HepG2 (cell line): ENCODE measurements around the gene CFAP119. TPM values are rescaled to one million over a fixed set of nuclear protein-coding genes. Genes with fewer than 3 reads are reported as not detected.

Experiments
- CREBL2 ChIP-seq: sonication (generic); formaldehyde crosslinking; IDR thresholded peaks from 2 replicates; pipeline ENCODE4 v1.8.1; 2023; ENCODE audit warnings: missing genetic modification reagents, mild to moderate bottlenecking, borderline replicate concordance
- FOXA1 ChIP-seq, 2 experiments: fragments of 450-650 bp in 1 of 2; sonication (generic) in 1 of 2; formaldehyde crosslinking in 1 of 2; IDR thresholded peaks; 2 replicates each; pipeline versions ENCODE4 v1.4.0 to v1.6.1; 2016 to 2020; ENCODE audit warnings: missing genetic modification reagents in 1 of 2
- GATA4 ChIP-seq: sonication (generic); IDR thresholded peaks from 2 replicates; pipeline ENCODE4 v1.6.1; 2016; ENCODE audit warnings: antibody characterized with exemption, low read depth, borderline replicate concordance
- KLF16 ChIP-seq, 2 experiments: sonication (generic) in 1 of 2; formaldehyde crosslinking in 1 of 2; IDR thresholded peaks; 2 replicates each; pipeline versions ENCODE4 v1.6.1 to v1.8.0; 2016 to 2023; ENCODE audit warnings: missing genetic modification reagents in 2 of 2, missing compliant biosample characterization in 1 of 2
- KMT2B ChIP-seq: IDR thresholded peaks from 2 replicates; pipeline ENCODE4 v1.6.1; 2016; ENCODE audit warnings: missing genetic modification reagents, missing compliant biosample characterization
- MXD4 ChIP-seq: IDR thresholded peaks from 2 replicates; pipeline ENCODE4 v1.6.1; 2016; ENCODE audit warnings: mild to moderate bottlenecking, missing biosample characterization, missing genetic modification reagents
- NRL ChIP-seq: sonication (generic); formaldehyde crosslinking; IDR thresholded peaks from 2 replicates; pipeline ENCODE4 v1.5.0; 2020; ENCODE audit warnings: missing genetic modification reagents, mild to moderate bottlenecking, moderate library complexity, borderline replicate concordance
- POGK ChIP-seq: sonication (generic); formaldehyde crosslinking; conservative IDR thresholded peaks from 2 replicates; pipeline ENCODE4 v1.8.0; 2022; ENCODE audit warnings: mild to moderate bottlenecking, moderate library complexity, missing genetic modification reagents
- PRDM15 ChIP-seq: sonication (generic); formaldehyde crosslinking; IDR thresholded peaks from 2 replicates; pipeline ENCODE4 v1.4.0; 2020; ENCODE audit warnings: missing genetic modification reagents
- RAD51 ChIP-seq: fragments of 450-650 bp; IDR thresholded peaks from 2 replicates; pipeline ENCODE4 v1.6.1; 2016; ENCODE audit warnings: borderline replicate concordance
- REL ChIP-seq: sonication (generic); formaldehyde crosslinking; conservative IDR thresholded peaks from 2 replicates; pipeline ENCODE4 v1.8.0; 2022; ENCODE audit warnings: mild to moderate bottlenecking, missing genetic modification reagents, moderate library complexity
- SP2 ChIP-seq: sonication (generic); formaldehyde crosslinking; IDR thresholded peaks from 2 replicates; pipeline ENCODE4 v1.5.1; 2020; ENCODE audit warnings: mild to moderate bottlenecking, missing genetic modification reagents
- THYN1 ChIP-seq: sonication (generic); formaldehyde crosslinking; IDR thresholded peaks from 2 replicates; pipeline ENCODE4 v1.8.1; 2023; ENCODE audit warnings: low read depth, mild to moderate bottlenecking, moderate library complexity, missing genetic modification reagents, borderline replicate concordance
- ZNF431 ChIP-seq: sonication (generic); formaldehyde crosslinking; IDR thresholded peaks from 2 replicates; pipeline ENCODE4 v1.9.0; 2022; ENCODE audit warnings: missing genetic modification reagents, low read depth, mild to moderate bottlenecking, borderline replicate concordance
- ZNF678 ChIP-seq: sonication (generic); formaldehyde crosslinking; IDR thresholded peaks from 2 replicates; pipeline ENCODE4 v1.4.0; 2020; ENCODE audit warnings: mild to moderate bottlenecking, missing genetic modification reagents
- polyA plus RNA-seq, 8 experiments: library from polyadenylated mRNA; depleted of rRNA in 3 of 8; stranded (reverse) in 7 of 8; unstranded in 1 of 8; fragments of >200 nt; fragmentation: Illumina TruSeq in 4 of 8; extraction: Trizol in 4 of 8; gene quantifications; 2 replicates each; pipeline versions ENCODE4 v1.2.1 to v1.2.3, GENCODE V29; 2011 to 2016; ENCODE audit warnings: low read depth in 4 of 8, missing spikeins in 1 of 8, mixed read lengths in 1 of 8; ENCODE audit not compliant: insufficient read depth in 1 of 8
- total RNA-seq, 5 experiments: library from RNA; depleted of rRNA; stranded (reverse); fragments of >200 nt; fragmentation: Illumina TruSeq; extraction: Trizol; gene quantifications; 2 replicates each; pipeline ENCODE4 v1.2.3, GENCODE V29; 2016; ENCODE audit warnings: low read depth in 1 of 5
- TF ChIP-seq, protein P1 (sequence below): sonication (generic); formaldehyde crosslinking; IDR thresholded peaks from 2 replicates; pipeline ENCODE4 v1.4.0; 2020; ENCODE audit warnings: missing genetic modification reagents, borderline replicate concordance

Gene CFAP119
- total and polyA plus RNA-seq, 2 of the 13 experiments (the other 11 are each of a cell fraction or from before 2014, with no cell fraction given), result 6.4 TPM

GRCh38 chr16:30761928-30762902, at the start of gene CFAP119, which contains the start of gene RNF40 (continued):
- TF ChIP-seq KMT2B (CRISPR knock-in tag) (no peak; the same call in none of the 2 replicates), MXD4 (CRISPR knock-in tag) (peak; percentile 83), RAD51 (no peak), REL (CRISPR knock-in tag) (0 out of 2 replicates have a peak, but pooled peaks have one; percentile 69), ZNF678 (CRISPR knock-in tag) (no peak), CREBL2 (no peak), KLF16 (CRISPR knock-in tag; IDR thresholded peaks at IDR 0.05) (peak in 1 of 2 experiments; percentile 79; a peak in 2 of 4 replicates), SP2 (CRISPR knock-in tag) (peak; percentile 74), FOXA1 (IDR thresholded peaks at IDR 0.05) (no peak), FOXA1 (CRISPR knock-in tag; IDR thresholded peaks at IDR 0.05) (0 out of 2 replicates have a peak, but pooled peaks have one; percentile 13), NRL (CRISPR knock-in tag) (0 out of 2 replicates have a peak, but pooled peaks have one; percentile 72), PRDM15 (CRISPR knock-in tag) (peak; percentile 50; the same call in 1 of the 2 replicates), THYN1 (CRISPR knock-in tag) (peak; percentile 99), POGK (peak; percentile 72; the same call in 1 of the 2 replicates), ZNF431 (no peak), GATA4 (no peak)
- TF ChIP-seq, protein P1, sequence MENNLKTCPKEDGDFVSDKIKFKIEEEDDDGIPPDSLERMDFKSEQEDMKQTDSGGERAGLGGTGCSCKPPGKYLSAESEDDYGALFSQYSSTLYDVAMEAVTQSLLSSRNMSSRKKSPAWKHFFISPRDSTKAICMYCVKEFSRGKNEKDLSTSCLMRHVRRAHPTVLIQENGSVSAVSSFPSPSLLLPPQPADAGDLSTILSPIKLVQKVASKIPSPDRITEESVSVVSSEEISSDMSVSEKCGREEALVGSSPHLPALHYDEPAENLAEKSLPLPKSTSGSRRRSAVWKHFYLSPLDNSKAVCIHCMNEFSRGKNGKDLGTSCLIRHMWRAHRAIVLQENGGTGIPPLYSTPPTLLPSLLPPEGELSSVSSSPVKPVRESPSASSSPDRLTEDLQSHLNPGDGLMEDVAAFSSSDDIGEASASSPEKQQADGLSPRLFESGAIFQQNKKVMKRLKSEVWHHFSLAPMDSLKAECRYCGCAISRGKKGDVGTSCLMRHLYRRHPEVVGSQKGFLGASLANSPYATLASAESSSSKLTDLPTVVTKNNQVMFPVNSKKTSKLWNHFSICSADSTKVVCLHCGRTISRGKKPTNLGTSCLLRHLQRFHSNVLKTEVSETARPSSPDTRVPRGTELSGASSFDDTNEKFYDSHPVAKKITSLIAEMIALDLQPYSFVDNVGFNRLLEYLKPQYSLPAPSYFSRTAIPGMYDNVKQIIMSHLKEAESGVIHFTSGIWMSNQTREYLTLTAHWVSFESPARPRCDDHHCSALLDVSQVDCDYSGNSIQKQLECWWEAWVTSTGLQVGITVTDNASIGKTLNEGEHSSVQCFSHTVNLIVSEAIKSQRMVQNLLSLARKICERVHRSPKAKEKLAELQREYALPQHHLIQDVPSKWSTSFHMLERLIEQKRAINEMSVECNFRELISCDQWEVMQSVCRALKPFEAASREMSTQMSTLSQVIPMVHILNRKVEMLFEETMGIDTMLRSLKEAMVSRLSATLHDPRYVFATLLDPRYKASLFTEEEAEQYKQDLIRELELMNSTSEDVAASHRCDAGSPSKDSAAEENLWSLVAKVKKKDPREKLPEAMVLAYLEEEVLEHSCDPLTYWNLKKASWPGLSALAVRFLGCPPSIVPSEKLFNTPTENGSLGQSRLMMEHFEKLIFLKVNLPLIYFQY, result 0 out of 2 replicates have a peak, but pooled peaks have one; percentile 50
